WTC11 (cell line): ENCODE data around the gene TUBGCP3. TPM values are rescaled to one million over a fixed set of nuclear protein-coding genes. Genes with fewer than 3 reads are reported as not detected.

Experiments used
- ATAC-seq: fragments of 200-7000 bp; cut with Tn5 transposase; 2 replicates; pipeline ENCODE4 v1.10.0; 2021; ENCODE audit warnings: mild to moderate bottlenecking, moderate library complexity
- CTCF ChIA-PET: fragments of 300-600 bp; sonication (Branson Sonifier 250); formaldehyde crosslinking; loops from one replicate; lab custom pipeline; 2021; ENCODE audit warnings: antibody characterized with exemption; lab: Charles Lee
- POLR2A ChIA-PET: fragments of 350-600 bp; sonication (Branson Sonifier 250); formaldehyde crosslinking; loops from one replicate; lab custom pipeline; 2021; ENCODE audit warnings: antibody characterized with exemption; lab: Charles Lee
- DNase-seq: peaks from one replicate; pipeline ENCODE4 v3.0.0; 2021; ENCODE audit warnings: low spot score
- H3K27ac Mint-ChIP-seq: 2 replicates; pipeline ENCODE4 v1.8.0; 2021; ENCODE audit warnings: mixed read lengths
- H3K27me3 Mint-ChIP-seq: 2 replicates; pipeline ENCODE4 v1.8.0; 2021; ENCODE audit warnings: low read depth, mild to moderate bottlenecking, moderate library complexity, mixed read lengths
- H3K36me3 Mint-ChIP-seq: 2 replicates; pipeline ENCODE4 v1.8.0; 2021; ENCODE audit warnings: mixed read lengths
- H3K4me1 Mint-ChIP-seq: 2 replicates; pipeline ENCODE4 v1.8.0; 2022; ENCODE audit warnings: mixed read lengths
- H3K4me3 Mint-ChIP-seq: 2 replicates; pipeline ENCODE4 v1.8.0; 2021; ENCODE audit warnings: mild to moderate bottlenecking, moderate library complexity, mixed read lengths
- H3K9me3 Mint-ChIP-seq: 2 replicates; pipeline ENCODE4 v1.8.0; 2021; ENCODE audit warnings: mixed read lengths
- CDX4 ChIP-seq: fragments of 250-450 bp; sonication (Bioruptor Pico); IDR thresholded peaks from 2 replicates; pipeline ENCODE4 v1.9.0; 2021; ENCODE audit warnings: moderate library complexity, mild to moderate bottlenecking, inconsistent platforms, borderline replicate concordance
- CREB1 ChIP-seq: sonication (generic); formaldehyde crosslinking; IDR thresholded peaks from 2 replicates; pipeline ENCODE4 v1.8.0; 2023; ENCODE audit warnings: mild to moderate bottlenecking, missing genetic modification reagents
- E2F1 ChIP-seq: sonication (generic); formaldehyde crosslinking; IDR thresholded peaks from 2 replicates; pipeline ENCODE4 v1.8.0; 2022; ENCODE audit warnings: mild to moderate bottlenecking, missing genetic modification reagents
- E2F5 ChIP-seq: sonication (generic); formaldehyde crosslinking; IDR thresholded peaks from 2 replicates; pipeline ENCODE4 v1.8.1; 2022; ENCODE audit warnings: mild to moderate bottlenecking, moderate library complexity, missing genetic modification reagents
- ESRRA ChIP-seq: sonication (generic); formaldehyde crosslinking; IDR thresholded peaks from 2 replicates; pipeline ENCODE4 v1.8.1; 2022; ENCODE audit warnings: mild to moderate bottlenecking, missing genetic modification reagents, borderline replicate concordance
- ETV6 ChIP-seq: sonication (generic); formaldehyde crosslinking; IDR thresholded peaks from 2 replicates; pipeline ENCODE4 v1.8.1; 2022; ENCODE audit warnings: mild to moderate bottlenecking, missing genetic modification reagents
- GTF2I ChIP-seq: fragments of 250-450 bp; sonication (Bioruptor Pico); conservative IDR thresholded peaks from 2 replicates; pipeline ENCODE4 v1.4.0; 2021; ENCODE audit warnings: mild to moderate bottlenecking
- IRF1 ChIP-seq: sonication (generic); formaldehyde crosslinking; IDR thresholded peaks from 2 replicates; pipeline ENCODE4 v1.8.0; 2023; ENCODE audit warnings: missing genetic modification reagents
- IRF2 ChIP-seq: sonication (generic); formaldehyde crosslinking; IDR thresholded peaks from 2 replicates; pipeline ENCODE4 v1.8.0; 2022; ENCODE audit warnings: low read depth, missing genetic modification reagents, borderline replicate concordance
- JAZF1 ChIP-seq: fragments of 250-450 bp; sonication (Bioruptor Pico); IDR thresholded peaks from 2 replicates; pipeline ENCODE4 v1.9.0; 2021; ENCODE audit warnings: moderate library complexity, mild to moderate bottlenecking, inconsistent platforms
- JUN ChIP-seq: sonication (generic); formaldehyde crosslinking; IDR thresholded peaks from 2 replicates; pipeline ENCODE4 v1.8.0; 2023; ENCODE audit warnings: mild to moderate bottlenecking, missing genetic modification reagents
- NFYB ChIP-seq: sonication (generic); formaldehyde crosslinking; conservative IDR thresholded peaks from 2 replicates; pipeline ENCODE4 v1.8.0; 2022; ENCODE audit warnings: low read depth, missing genetic modification reagents
- PREB ChIP-seq: sonication (generic); formaldehyde crosslinking; IDR thresholded peaks from 2 replicates; pipeline ENCODE4 v1.8.1; 2022; ENCODE audit warnings: mild to moderate bottlenecking, missing genetic modification reagents, moderate library complexity, borderline replicate concordance
- PRRX2 ChIP-seq: fragments of 250-450 bp; sonication (Bioruptor Pico); IDR thresholded peaks from 2 replicates; pipeline ENCODE4 v1.8.0; 2021; ENCODE audit warnings: mild to moderate bottlenecking
- ZNF219 ChIP-seq: sonication (generic); formaldehyde crosslinking; IDR thresholded peaks from 2 replicates; pipeline ENCODE4 v1.8.0; 2023; ENCODE audit warnings: missing genetic modification reagents, mild to moderate bottlenecking, borderline replicate concordance
- ZNF263 ChIP-seq: sonication (generic); formaldehyde crosslinking; IDR thresholded peaks from 2 replicates; pipeline ENCODE4 v1.8.1; 2022; ENCODE audit warnings: low read depth, mild to moderate bottlenecking, moderate library complexity, missing genetic modification reagents
- ZNF423 ChIP-seq: fragments of 250-450 bp; sonication (Bioruptor Pico); IDR thresholded peaks from 2 replicates; pipeline ENCODE4 v2.1.2; 2022; ENCODE audit warnings: mild to moderate bottlenecking, moderate library complexity
- ZNF425 ChIP-seq: fragments of 250-450 bp; sonication (Bioruptor Pico); conservative IDR thresholded peaks from 2 replicates; pipeline ENCODE4 v1.9.0; 2021; ENCODE audit warnings: mild to moderate bottlenecking
- ZSCAN18 ChIP-seq: fragments of 250-450 bp; sonication (Bioruptor Pico); IDR thresholded peaks from 2 replicates; pipeline ENCODE4 v2.1.2; 2022; ENCODE audit warnings: mild to moderate bottlenecking, moderate library complexity
- total RNA-seq: library from RNA; stranded (reverse); gene quantifications from 3 replicates; pipeline ENCODE4 v1.2.3, GENCODE V29; 2021

The TUBGCP3 gene
- total RNA-seq, 1 experiment from 2014 or later = 29.9 TPM

- peaks cover 9% of the 10 kb centered on the region for H3K4me1 Mint-ChIP-seq
- ATAC-seq (no peak), DNase-seq (no peak)
- TF ChIP-seq JUN (no peak), ZNF425 (CRISPR knock-in tag) (no peak), ZSCAN18 (CRISPR knock-in tag) (no peak), PRRX2 (CRISPR knock-in tag) (no peak), ETV6 (CRISPR knock-in tag) (no peak), ZNF219 (CRISPR knock-in tag) (no peak), E2F1 (CRISPR knock-in tag) (no peak), ESRRA (no peak), GTF2I (no peak)
- H3K27ac Mint-ChIP-seq = no peak overlapping the region
- no peaks in the 10 kb centered on the region for H3K36me3 Mint-ChIP-seq
- no peaks in the 10 kb centered on the region for H3K9me3 Mint-ChIP-seq
- H3K4me3 Mint-ChIP-seq = no peak overlapping the region
- peaks cover 12% of the 10 kb centered on the region for H3K27me3 Mint-ChIP-seq
- ChIA-PET CTCF (no interaction called here), POLR2A (no interaction called here)
Measured at GRCh38 chr13:112447761-112448603, 140.0 kb downstream of the TUBGCP3 start.

GRCh38 chr13:112447306-112447705 is 140.6 kb downstream of the TUBGCP3 start:
- Mint-ChIP-seq H3K27me3 (peaks cover 12% of the 10 kb centered on the region), H3K9me3 (no peaks in the 10 kb centered on the region), H3K4me3 (no peak overlapping the region), H3K27ac (no peak overlapping the region)
- ChIA-PET CTCF (no interaction called here), POLR2A (no interaction called here)
- ATAC-seq = no peak
- TF ChIP-seq CREB1 (CRISPR knock-in tag) = no peak
- TF ChIP-seq ZNF423 (CRISPR knock-in tag) = no peak
- no peak for TF ChIP-seq JUN
- TF ChIP-seq IRF1 (CRISPR knock-in tag) = no peak
- TF ChIP-seq NFYB (CRISPR knock-in tag) = no peak
- no peak for TF ChIP-seq ZNF263 (CRISPR knock-in tag)
- TF ChIP-seq E2F5 (CRISPR knock-in tag) = no peak
- no peak for TF ChIP-seq ZSCAN18 (CRISPR knock-in tag)
- no peak for TF ChIP-seq JAZF1
- no peak for TF ChIP-seq CDX4 (CRISPR knock-in tag)
- no peak for TF ChIP-seq IRF2 (CRISPR knock-in tag)
- TF ChIP-seq PREB = no peak
- TF ChIP-seq, all 79 proteins: peak for 0
- Mint-ChIP-seq H3K4me1 (peaks cover 10% of the 10 kb centered on the region), H3K36me3 (no peaks in the 10 kb centered on the region)
- DNase-seq = no peak
